ENCODE results near the gene KMT2B. TPM values are rescaled to one million over a fixed set of nuclear protein-coding genes. Genes with fewer than 3 reads are reported as not detected.
A peak's percentile ranks its signal among the peaks of the same experiment; 100 is the strongest.

Gene KMT2B
- total and polyA plus RNA-seq, 2 of the 8 experiments (the other 6 are each of a cell fraction or from before 2014, with no cell fraction given): 26.7 to 38.6 TPM

DNA sequence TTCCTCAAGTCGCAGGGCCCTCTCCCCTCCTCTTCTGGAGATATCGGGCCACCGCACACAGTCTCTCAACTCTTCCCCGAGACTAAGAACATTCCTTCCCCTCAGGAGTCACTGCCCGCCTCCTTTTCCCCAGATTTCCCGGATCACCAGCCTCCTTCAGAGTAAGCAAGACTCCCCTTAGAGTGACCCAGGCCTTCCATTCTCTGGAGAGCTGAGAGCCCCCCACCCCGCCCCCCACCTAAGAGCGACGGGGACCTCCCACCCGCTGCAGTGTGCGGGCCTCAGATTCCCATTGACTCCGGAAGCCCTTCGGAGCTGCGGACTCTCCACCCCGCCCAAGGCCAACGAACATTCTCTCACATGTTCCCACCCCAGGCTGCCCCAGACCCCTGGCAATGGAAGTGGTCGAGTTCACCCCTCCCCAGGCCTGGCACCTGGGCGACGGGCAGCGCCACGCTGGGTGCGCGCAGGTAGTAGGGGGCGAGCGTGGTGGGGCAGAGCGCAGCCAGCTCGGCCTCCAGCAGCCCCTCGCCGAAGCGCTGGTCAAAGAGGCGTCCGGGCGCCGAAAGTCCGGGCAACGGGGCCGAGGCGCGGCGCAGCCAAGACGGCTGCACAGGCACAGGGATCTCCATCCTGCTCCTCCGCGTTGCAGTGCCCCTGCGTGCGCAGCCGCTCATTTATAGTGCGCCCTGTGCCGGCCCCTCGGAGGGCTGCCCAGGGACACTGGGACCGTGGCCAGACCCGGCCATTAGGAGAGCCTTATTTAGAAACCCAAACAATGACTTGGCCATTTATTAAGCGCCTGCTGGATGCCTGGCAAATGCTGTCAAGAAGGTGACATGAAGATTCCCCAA, 38.8 kb downstream of the KMT2B start, which contains the start of gene HSPB6:
TSS of gene HSPB6 (minus strand) at position 653 of the 854 bp plus-strand sequence. CDS start at position 632, 21 bp downstream.
- ChIA-PET POLR2A (ENCODE audit: partially characterized antibody) (interaction anchor here (0.8 to 2.6 kb wide), 12 partner anchors 8 to 100 kb away, joined by 3 to 23 read pairs (median 5); partner anchors contain the start of genes KIRREL2, LIN37, PSENEN and U2AF1L4), CTCF (ENCODE audit: partially characterized antibody) (interaction anchor here (0.9 to 2.0 kb wide), 4 partner anchors 10 to 63 kb away, joined by 3 to 9 read pairs (median 4); no protein-coding TSS in a partner anchor)
- Histone ChIP-seq H3K56ac (replicated peaks; ENCODE audit: insufficient read length, low read depth, low read length) (no peak within 1 kb of the TSS), H2BK15ac (ENCODE audit: low read length) (peak within 1 kb of the TSS; percentile 81; the same call in 1 of the 2 replicates), H4K5ac (ENCODE audit: insufficient read length, low read depth, low read length) (peak within 1 kb of the TSS; percentile 39), H2BK12ac (ENCODE audit: low read depth, low read length) (no peak within 1 kb of the TSS), H2BK20ac (ENCODE audit: low read length) (no peak within 1 kb of the TSS), H3K79me2 (ENCODE audit: control insufficient read depth in 1 of 2, insufficient read depth in 2 of 2, low read length in 2 of 2) (peaks cover 0 to 6% of the 10 kb centered on the region in 2 experiments; a peak in 2 of 4 replicates), H3K36me3 (ENCODE audit: control insufficient read depth in 2 of 4, insufficient read depth in 4 of 4, low read length in 3 of 4) (peaks cover 0 to 7% (median 2%) of the 10 kb centered on the region in 4 experiments; a peak in 2 of 8 replicates), H2BK5ac (ENCODE audit: low read depth, low read length) (no peak within 1 kb of the TSS; the same call in none of the 2 replicates), H3K9me3 (ENCODE audit: insufficient read depth in 2 of 2, low read depth in 1 of 2, low read length in 1 of 2) (no peaks in the 10 kb centered on the region), H2AFZ (ENCODE audit: low read length) (peak within 1 kb of the TSS; percentile 46; the same call in 1 of the 2 replicates), H3K18ac (ENCODE audit: extremely low read depth, low read length) (peak within 1 kb of the TSS; percentile 83), H2BK120ac (replicated peaks; ENCODE audit: low read depth, low read length) (no peak within 1 kb of the TSS), H3K9ac (replicated peaks in 1 of 4; ENCODE audit: extremely low read depth in 1 of 4, low read depth in 3 of 4, low read length in 3 of 4) (peak within 1 kb of the TSS in 1 of 4 experiments; percentile 50; a peak in 2 of 7 replicates), H3K27me3 (replicated peaks in 1 of 4; ENCODE audit: control insufficient read depth in 3 of 4, extremely low read depth in 1 of 4, insufficient read depth in 3 of 4, low read length in 3 of 4) (peaks cover 0 to 17% (median 11%) of the 10 kb centered on the region in 4 experiments; a peak in 5 of 7 replicates), H2AK5ac (ENCODE audit: low read depth, low read length) (no peak within 1 kb of the TSS), H3K27ac (ENCODE audit: low read depth, low read length) (no peak within 1 kb of the TSS), H3K4me3 (ENCODE audit: extremely low read depth in 1 of 4, insufficient read depth in 2 of 4, low read depth in 3 of 4, low read length in 4 of 4) (peak within 1 kb of the TSS; percentile 95 to 100 (median 98)), H3K23ac (ENCODE audit: insufficient read length) (no peak within 1 kb of the TSS), H4K20me1 (replicated peaks in 1 of 2; ENCODE audit: control insufficient read depth in 1 of 2, insufficient read depth in 2 of 2, low read length in 2 of 2) (peaks cover 0 to 6% of the 10 kb centered on the region in 2 experiments), H3K14ac (ENCODE audit: insufficient read length) (no peak within 1 kb of the TSS), H3K4me2 (ENCODE audit: insufficient read depth in 1 of 2, low read depth in 2 of 2, low read length in 2 of 2) (peak within 1 kb of the TSS; percentile 95 to 98), H3K4ac (replicated peaks; ENCODE audit: insufficient read length, low read depth, low read length) (no peak within 1 kb of the TSS), H3K23me2 (ENCODE audit: low read depth, low read length) (peaks cover 16% of the 10 kb centered on the region; the same call in 1 of the 2 replicates), H3K4me1 (replicated peaks in 1 of 4; ENCODE audit: control insufficient read depth in 3 of 4, insufficient read depth in 4 of 4, low read length in 3 of 4) (peaks cover 0 to 18% (median 11%) of the 10 kb centered on the region in 4 experiments; a peak in 5 of 7 replicates), H4K91ac (replicated peaks; ENCODE audit: insufficient read length, low read length) (peak within 1 kb of the TSS; percentile 72), H3K79me1 (ENCODE audit: low read depth, low read length) (peaks cover 4% of the 10 kb centered on the region), H4K8ac (ENCODE audit: extremely low read depth, insufficient read depth, low read length) (no peak within 1 kb of the TSS; the same call in 1 of the 2 replicates)
- no peak for FAIRE-seq
- no peak for DNase-seq (ENCODE audit: low read depth in 1 of 2, low spot score in 2 of 2)
- 11% methylated on average over 36 of the region's 52 CpGs; no CpG with 5 or more reads in 1 of the 2 experiments for WGBS, 2 experiments (ENCODE audit: extremely low coverage in 1 of 2, insufficient coverage in 1 of 2, insufficient read length in 1 of 2, insufficient replicate concordance in 2 of 2, low coverage in 1 of 2, low lambda C conversion rate in 2 of 2, missing lambda C conversion rate in 1 of 2)
- TF ChIP-seq NANOG (IDR thresholded peaks at IDR 0.05; ENCODE audit: insufficient read depth, low read depth, low read length, poor library complexity, severe bottlenecking) (no peak), SIN3A (conservative IDR thresholded peaks at IDR 0.05 in 1 of 2, IDR thresholded peaks at IDR 0.05 in 1 of 2; ENCODE audit: low read depth in 1 of 2, low read length in 2 of 2) (0 out of 4 replicates have a peak, but pooled peaks of 1 of the 2 experiments have one; percentile 31), SP2 (IDR thresholded peaks at IDR 0.05; ENCODE audit: low read length) (no peak), SIX5 (IDR thresholded peaks at IDR 0.05; ENCODE audit: low read depth, low read length) (no peak), EZH2 (IDR thresholded peaks at IDR 0.05; ENCODE audit: low read depth, low read length, severe bottlenecking) (peak; percentile 43), BCL11A (IDR thresholded peaks at IDR 0.05; ENCODE audit: low read depth in 2 of 2, low read length in 2 of 2) (no peak), SUZ12 (IDR thresholded peaks at IDR 0.05; ENCODE audit: low read length) (peak; percentile 34), FOSL1 (IDR thresholded peaks at IDR 0.05; ENCODE audit: insufficient read depth, low read depth, low read length) (no peak), TCF12 (IDR thresholded peaks at IDR 0.05; ENCODE audit: low read depth, low read length) (no peak)
- TF ChIP-seq, protein P1, sequence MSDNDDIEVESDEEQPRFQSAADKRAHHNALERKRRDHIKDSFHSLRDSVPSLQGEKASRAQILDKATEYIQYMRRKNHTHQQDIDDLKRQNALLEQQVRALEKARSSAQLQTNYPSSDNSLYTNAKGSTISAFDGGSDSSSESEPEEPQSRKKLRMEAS (IDR thresholded peaks at IDR 0.05): no peak

All from H1 (cell line).